Measurements from ENCODE around the gene PKN1. TPM values are rescaled to one million over a fixed set of nuclear protein-coding genes. Genes with fewer than 3 reads are reported as not detected.

Gene PKN1
- total and polyA plus RNA-seq, 2 of the 13 experiments (the other 11 are each of a cell fraction or from before 2014, with no cell fraction given), result 45.7 to 54.5 TPM

GRCh38 chr19:14385492-14385891 lies 47.6 kb upstream of the PKN1 start (continued):
- no peak for TF ChIP-seq HNRNPK (IDR thresholded peaks at IDR 0.05; ENCODE audit: low read depth, low read length, poor library complexity, severe bottlenecking)
- TF ChIP-seq CEBPZ (IDR thresholded peaks at IDR 0.05; ENCODE audit: low read length), result no peak
- TF ChIP-seq RERE (CRISPR knock-in tag; IDR thresholded peaks at IDR 0.05; ENCODE audit: low read depth), result no peak
- TF ChIP-seq ZNF737 (CRISPR knock-in tag; IDR thresholded peaks at IDR 0.05; ENCODE audit: borderline replicate concordance), result no peak
- no peak for TF ChIP-seq SUZ12 (IDR thresholded peaks at IDR 0.05; ENCODE audit: low read depth, low read length)
- no peak for TF ChIP-seq ZFYVE20 (CRISPR knock-in tag; IDR thresholded peaks at IDR 0.05; ENCODE audit: borderline replicate concordance, low read depth)
- TF ChIP-seq ZNF383 (CRISPR knock-in tag; IDR thresholded peaks at IDR 0.05; ENCODE audit: borderline replicate concordance), result no peak

All from HepG2 (cell line).